ENCODE data around the gene TMEM208. TPM values are rescaled to one million over a fixed set of nuclear protein-coding genes. Genes with fewer than 3 reads are reported as not detected.

Gene TMEM208
- total and polyA plus RNA-seq, 2 of the 13 experiments (the other 11 are each of a cell fraction or from before 2014, with no cell fraction given), result 58.8 to 72.9 TPM

DNA sequence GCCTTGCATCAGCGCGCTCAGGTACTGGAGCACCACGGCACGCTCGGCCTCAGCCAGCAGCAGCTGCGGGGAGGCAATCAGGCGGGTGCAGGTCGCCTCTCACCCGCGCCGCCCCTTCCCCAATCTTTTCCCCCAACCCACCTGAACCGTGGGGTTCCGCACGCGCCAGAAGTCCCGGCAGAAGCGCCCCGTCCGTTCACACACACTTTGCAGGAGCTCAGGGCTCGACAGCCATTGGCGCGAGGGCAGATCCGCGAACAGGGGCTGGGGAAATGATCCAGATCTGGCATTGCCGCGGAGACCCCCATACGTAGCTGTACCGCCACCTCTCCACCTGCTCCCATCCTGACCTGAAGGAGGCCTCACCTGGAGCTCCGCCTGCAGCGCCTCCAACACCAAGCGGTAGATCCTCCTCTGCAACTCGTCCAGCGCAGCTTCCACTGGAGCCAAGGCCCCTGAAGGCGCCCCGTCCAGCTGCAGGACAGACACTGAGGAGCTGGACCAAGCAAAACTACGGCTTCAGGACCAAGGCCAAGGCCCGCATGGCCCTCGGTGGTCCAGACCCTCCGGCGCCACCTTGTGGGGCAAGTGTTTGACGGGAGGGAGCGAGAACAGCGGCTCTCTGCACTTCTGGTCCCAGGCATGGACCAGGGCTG, 41.8 kb upstream of the TMEM208 start (continued):
- TF ChIP-seq, protein P1, sequence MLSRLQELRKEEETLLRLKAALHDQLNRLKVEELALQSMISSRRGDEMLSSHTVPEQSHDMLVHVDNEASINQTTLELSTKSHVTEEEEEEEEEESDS (CRISPR knock-in tag; IDR thresholded peaks at IDR 0.05; ENCODE audit: borderline replicate concordance), result no peak
- TF ChIP-seq ZSCAN30 (CRISPR knock-in tag; IDR thresholded peaks at IDR 0.05), result no peak
- peak; percentile 75 for TF ChIP-seq GMEB1 (CRISPR knock-in tag; IDR thresholded peaks at IDR 0.05; ENCODE audit: borderline replicate concordance)
- TF ChIP-seq ZNF703 (CRISPR knock-in tag; IDR thresholded peaks at IDR 0.05; ENCODE audit: borderline replicate concordance), result no peak
- TF ChIP-seq NR1H2 (CRISPR knock-in tag; IDR thresholded peaks at IDR 0.05; ENCODE audit: borderline replicate concordance, low read depth), result no peak; the same call in 1 of the 2 replicates
- TF ChIP-seq ZNF839 (CRISPR knock-in tag; IDR thresholded peaks at IDR 0.05; ENCODE audit: borderline replicate concordance), result peak; percentile 94
- TF ChIP-seq MYC (CRISPR knock-in tag; IDR thresholded peaks at IDR 0.05; ENCODE audit: borderline replicate concordance), result peak; percentile 94
- no peak for TF ChIP-seq ZNF20 (CRISPR knock-in tag; IDR thresholded peaks at IDR 0.05)
- peak; percentile 97 for TF ChIP-seq ZNF235 (CRISPR knock-in tag; IDR thresholded peaks at IDR 0.05; ENCODE audit: borderline replicate concordance)
- no peak for TF ChIP-seq FOXK2 (IDR thresholded peaks at IDR 0.05)
- TF ChIP-seq ELF3 (CRISPR knock-in tag; IDR thresholded peaks at IDR 0.05), result peak; percentile 85
- peak; percentile 98 for TF ChIP-seq KDM5B (CRISPR knock-in tag; IDR thresholded peaks at IDR 0.05; ENCODE audit: borderline replicate concordance)
- TF ChIP-seq CCAR2 (optimal IDR thresholded peaks at IDR 0.05; ENCODE audit: low read depth, low read length), result no peak
- TF ChIP-seq ZNF501 (CRISPR knock-in tag; IDR thresholded peaks at IDR 0.05), result peak; percentile 64
- TF ChIP-seq KDM6A (CRISPR knock-in tag; IDR thresholded peaks at IDR 0.05; ENCODE audit: low read depth), result no peak
- no peak for TF ChIP-seq CHD2 (IDR thresholded peaks at IDR 0.05; ENCODE audit: low read depth, low read length)
- peak; percentile 98 for TF ChIP-seq IRF2 (CRISPR knock-in tag; IDR thresholded peaks at IDR 0.05)
- TF ChIP-seq, protein P2, sequence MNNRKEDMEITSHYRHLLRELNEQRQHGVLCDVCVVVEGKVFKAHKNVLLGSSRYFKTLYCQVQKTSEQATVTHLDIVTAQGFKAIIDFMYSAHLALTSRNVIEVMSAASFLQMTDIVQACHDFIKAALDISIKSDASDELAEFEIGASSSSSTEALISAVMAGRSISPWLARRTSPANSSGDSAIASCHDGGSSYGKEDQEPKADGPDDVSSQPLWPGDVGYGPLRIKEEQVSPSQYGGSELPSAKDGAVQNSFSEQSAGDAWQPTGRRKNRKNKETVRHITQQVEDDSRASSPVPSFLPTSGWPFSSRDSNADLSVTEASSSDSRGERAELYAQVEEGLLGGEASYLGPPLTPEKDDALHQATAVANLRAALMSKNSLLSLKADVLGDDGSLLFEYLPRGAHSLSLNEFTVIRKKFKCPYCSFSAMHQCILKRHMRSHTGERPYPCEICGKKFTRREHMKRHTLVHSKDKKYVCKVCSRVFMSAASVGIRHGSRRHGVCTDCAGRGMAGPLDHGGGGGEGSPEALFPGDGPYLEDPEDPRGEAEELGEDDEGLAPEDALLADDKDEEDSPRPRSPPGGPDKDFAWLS (CRISPR knock-in tag; IDR thresholded peaks at IDR 0.05; ENCODE audit: borderline replicate concordance), result peak; percentile 7; the same call in 1 of the 2 replicates
- TF ChIP-seq POGK (CRISPR knock-in tag; conservative IDR thresholded peaks at IDR 0.05), result peak; percentile 98
- TF ChIP-seq MAFG (CRISPR knock-in tag; IDR thresholded peaks at IDR 0.05), result no peak
- no peak; the same call in 1 of the 2 replicates for TF ChIP-seq TFAP4 (IDR thresholded peaks at IDR 0.05; ENCODE audit: borderline replicate concordance, low read depth)
- TF ChIP-seq ZNF83 (CRISPR knock-in tag; IDR thresholded peaks at IDR 0.05; ENCODE audit: borderline replicate concordance), result peak; percentile 86
- TF ChIP-seq ZBTB38 (CRISPR knock-in tag; IDR thresholded peaks at IDR 0.05), result peak; percentile 66; the same call in 1 of the 2 replicates
- TF ChIP-seq ZNF775 (CRISPR knock-in tag; IDR thresholded peaks at IDR 0.05; ENCODE audit: borderline replicate concordance), result no peak

Data from HepG2 (cell line).